Psoas muscle (tissue), 8 donors: Measurements from ENCODE around the gene CHD5. TPM values are rescaled to one million over a fixed set of nuclear protein-coding genes. Genes with fewer than 3 reads are reported as not detected.
A peak's percentile ranks its signal among the peaks of the same experiment; 100 is the strongest.

ENCODE experiments used
- ATAC-seq, 4 donors: fragments of 200-7000 bp; cut with Tn5 transposase; one replicate each; pipeline ENCODE4 v1.9.1; 2020; ENCODE audit warnings: moderate library complexity in 3 of 4, mild to moderate bottlenecking in 2 of 4
- DNase-seq, 2 donors: peaks; one replicate each; pipeline ENCODE4 v3.0.0-alpha.2; 2020
- H3K27ac ChIP-seq: fragments of 200-600 bp; one replicate; pipeline ENCODE4 v1.8.0; 2022
- H3K27me3 ChIP-seq, 3 donors: fragments of 200-600 bp in 1 of 3; one replicate each; pipeline versions ENCODE4 v1.6.1 to v1.8.0; 2013 to 2022; ENCODE audit warnings: low read length in 2 of 3, mild to moderate bottlenecking in 2 of 3, moderate library complexity in 1 of 3; ENCODE audit not compliant: insufficient read depth in 3 of 3
- H3K36me3 ChIP-seq, 2 donors: fragments of 200-600 bp in 1 of 2; one replicate each; pipeline versions ENCODE4 v1.6.1 to v1.8.0; 2013 to 2022; ENCODE audit warnings: low read depth in 1 of 2, mild to moderate bottlenecking in 1 of 2, moderate library complexity in 1 of 2; ENCODE audit not compliant: insufficient read depth in 1 of 2
- H3K4me1 ChIP-seq: fragments of 200-600 bp; one replicate; pipeline ENCODE4 v1.8.0; 2022
- H3K4me3 ChIP-seq: fragments of 200-600 bp; one replicate; pipeline ENCODE4 v1.8.0; 2022; ENCODE audit warnings: mild to moderate bottlenecking
- H3K9me3 ChIP-seq: fragments of 200-600 bp; one replicate; pipeline ENCODE4 v1.8.0; 2022
- WGBS, 3 donors: extraction: QIAGEN DNeasy Blood & Tissue Kit; methylation state at CpG; one replicate each; pipeline versions ENCODE4 v1.1.6 to v1.1.7; 2013; 5-methylcytosine and 5-hydroxymethylcytosine counted together
- intact Hi-C, 2 donors: fragments of 100-400 bp; cut with DNase I; formaldehyde crosslinking; loops; one replicate each; pipeline versions ENCODE4 v1.11.0 to v1.14.2; 2022
- polyA plus RNA-seq, 3 donors: library from polyadenylated mRNA; stranded (reverse); fragments of 200-250 nt; gene quantifications; one replicate each; pipeline ENCODE4 v1.2.3, GENCODE V29; 2013
- total RNA-seq, 4 donors: library from RNA; stranded (reverse); fragmentation: NEBNext Ultra II Directional in 2 of 4; extraction: Animal tissue kit (Norgen Biotek cat#: 25700) in 2 of 4; gene quantifications; one replicate each; pipeline versions ENCODE4 v1.2.1 to v1.2.4, GENCODE V29; 2021 to 2023
- TF ChIP-seq, protein P1 (sequence below): fragments of 200-600 bp; IDR thresholded peaks from one replicate; pipeline ENCODE4 v1.8.0; 2022; ENCODE audit warnings: antibody characterized with exemption
- donor health status: healthy with polysubstance abuse.
- donor health status: DM: no; HTN: no; CAD: no; lungs with moderate emphysema.
- donor health status: Bipolar disorder and iron deficiency.
- donor health status: healthy.
- donor health status: DM: yes; HTN: yes; CAD: no.
- donor health status: DM: no; HTN: no; CAD: no.
- donor health status: DM: no; HTN: no; CAD: no.
- donor health status: DM: yes; HTN: yes; CAD: no.

Gene CHD5
- total and polyA plus RNA-seq, 7 donors, result 0.03 to 0.38 (median 0.24) TPM; not detected in 2

DNA sequence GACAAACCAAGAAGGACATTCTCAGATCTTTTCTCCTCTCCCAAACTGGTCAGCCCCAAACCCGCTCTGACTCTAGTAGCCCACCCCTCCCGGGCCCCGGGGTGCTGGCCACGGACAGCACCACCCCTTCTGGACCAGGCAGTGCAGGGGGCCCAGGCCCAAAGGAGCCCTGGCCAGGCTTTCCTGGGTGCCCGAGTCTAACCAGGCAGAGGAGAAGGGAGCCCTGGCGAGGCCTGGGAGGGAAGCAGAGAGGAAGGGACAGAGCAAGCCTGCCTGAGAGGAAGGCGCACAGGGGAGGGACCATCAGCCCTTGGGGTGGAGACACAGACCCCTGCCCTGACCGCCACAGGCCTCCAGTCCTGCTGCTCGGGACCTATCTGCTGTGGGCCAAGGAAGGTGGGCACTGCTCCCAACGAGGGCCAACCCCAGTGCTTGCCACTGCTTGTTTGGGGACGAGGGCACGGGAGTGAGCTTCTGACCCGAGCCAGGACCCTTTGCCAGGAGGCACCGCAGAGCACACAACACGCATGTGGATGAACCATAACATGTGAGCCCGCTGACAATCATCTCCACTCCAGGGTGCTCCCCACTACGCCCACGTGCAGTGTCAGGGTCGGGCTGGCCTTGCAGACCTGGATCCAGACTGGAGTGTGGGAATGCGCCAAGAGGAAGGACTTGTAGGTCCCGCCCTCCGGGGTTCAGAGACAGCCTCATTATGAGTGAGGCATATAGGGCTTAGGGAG lies 76.8 kb downstream of the CHD5 start:
- no peak overlapping the region for H3K27ac ChIP-seq
- H3K27me3 ChIP-seq, result peaks cover 0 to 25% (median 9%) of the 10 kb centered on the region in 3 donors
- no peaks in the 10 kb centered on the region for H3K9me3 ChIP-seq
- ATAC-seq (no peak), DNase-seq (peak; percentile 9 to 32)
- H3K4me3 ChIP-seq, result no peak overlapping the region
- 70 to 77% (median 72%) methylated on average over 22 of the region's 22 CpGs for WGBS, 3 donors
- H3K36me3 ChIP-seq, result no peaks in the 10 kb centered on the region
- TF ChIP-seq, protein P1, sequence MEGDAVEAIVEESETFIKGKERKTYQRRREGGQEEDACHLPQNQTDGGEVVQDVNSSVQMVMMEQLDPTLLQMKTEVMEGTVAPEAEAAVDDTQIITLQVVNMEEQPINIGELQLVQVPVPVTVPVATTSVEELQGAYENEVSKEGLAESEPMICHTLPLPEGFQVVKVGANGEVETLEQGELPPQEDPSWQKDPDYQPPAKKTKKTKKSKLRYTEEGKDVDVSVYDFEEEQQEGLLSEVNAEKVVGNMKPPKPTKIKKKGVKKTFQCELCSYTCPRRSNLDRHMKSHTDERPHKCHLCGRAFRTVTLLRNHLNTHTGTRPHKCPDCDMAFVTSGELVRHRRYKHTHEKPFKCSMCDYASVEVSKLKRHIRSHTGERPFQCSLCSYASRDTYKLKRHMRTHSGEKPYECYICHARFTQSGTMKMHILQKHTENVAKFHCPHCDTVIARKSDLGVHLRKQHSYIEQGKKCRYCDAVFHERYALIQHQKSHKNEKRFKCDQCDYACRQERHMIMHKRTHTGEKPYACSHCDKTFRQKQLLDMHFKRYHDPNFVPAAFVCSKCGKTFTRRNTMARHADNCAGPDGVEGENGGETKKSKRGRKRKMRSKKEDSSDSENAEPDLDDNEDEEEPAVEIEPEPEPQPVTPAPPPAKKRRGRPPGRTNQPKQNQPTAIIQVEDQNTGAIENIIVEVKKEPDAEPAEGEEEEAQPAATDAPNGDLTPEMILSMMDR, result no peak
- intact Hi-C loops, result no loop called here
- H3K4me1 ChIP-seq, result no peaks in the 10 kb centered on the region

DNA sequence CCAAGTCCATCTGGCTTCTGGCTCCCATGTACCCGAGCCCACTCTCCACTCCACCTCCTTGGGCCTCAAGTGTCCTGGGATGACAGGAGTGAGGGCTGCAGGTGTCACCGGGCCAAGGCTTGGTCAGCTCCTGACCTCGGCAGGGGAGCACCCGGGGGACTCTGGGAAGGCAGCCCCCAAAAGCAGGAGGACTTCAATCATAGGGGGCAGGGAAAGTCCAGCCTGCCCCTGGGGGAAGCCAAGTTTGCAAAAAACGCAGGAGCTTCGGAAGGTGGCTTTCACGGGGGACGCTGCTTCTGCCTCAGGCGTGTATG lies 77.6 kb downstream of the CHD5 start:
- no peaks in the 10 kb centered on the region for H3K9me3 ChIP-seq
- DNase-seq (peak in 1 of 2 donors; percentile 3), ATAC-seq (no peak)
- no peaks in the 10 kb centered on the region for H3K36me3 ChIP-seq
- 70 to 78% (median 70%) methylated on average over 9 of the region's 9 CpGs for WGBS, 3 donors
- no peak overlapping the region for H3K27ac ChIP-seq
- TF ChIP-seq, protein P1, result no peak
- peaks cover 0 to 25% (median 9%) of the 10 kb centered on the region in 3 donors for H3K27me3 ChIP-seq
- no peak overlapping the region for H3K4me3 ChIP-seq
- no peaks in the 10 kb centered on the region for H3K4me1 ChIP-seq
- intact Hi-C loops, result no loop called here

DNA sequence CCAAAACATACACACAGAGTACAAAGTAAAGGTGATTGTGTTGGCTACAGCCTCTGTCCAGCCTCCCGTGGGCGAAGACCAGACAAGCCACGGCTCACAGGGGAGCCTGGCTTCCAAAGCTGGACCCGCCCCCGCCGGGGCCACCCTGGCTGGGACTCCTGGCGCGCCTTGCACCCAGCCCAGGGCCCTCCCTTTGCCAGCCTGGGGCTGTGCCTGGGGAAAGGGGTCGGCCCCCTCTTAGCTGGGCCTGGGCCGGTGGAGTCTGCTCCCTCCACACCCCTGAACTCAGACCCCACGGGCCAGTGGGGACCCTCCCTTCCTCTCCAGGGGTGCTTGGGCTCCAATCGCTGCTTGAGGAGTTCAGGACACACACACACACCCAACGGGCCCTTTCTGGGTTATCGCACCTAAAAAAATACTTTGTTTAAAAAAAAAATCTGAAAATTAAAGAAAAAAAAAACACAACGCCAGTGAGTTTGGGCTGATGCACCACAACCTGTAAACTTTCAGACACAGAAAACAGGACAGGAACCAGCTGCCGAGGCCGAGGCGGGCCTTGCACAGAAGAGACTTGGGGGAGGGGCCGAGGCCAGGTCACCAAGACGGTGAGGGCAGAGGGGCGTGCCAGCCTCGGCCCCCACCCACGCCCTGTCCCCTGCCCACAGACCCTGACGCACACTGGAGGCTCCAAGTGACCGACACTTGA lies 78.1 kb downstream of the CHD5 start:
- Histone ChIP-seq H3K9me3 (no peaks in the 10 kb centered on the region), H3K4me3 (no peak overlapping the region), H3K27ac (no peak overlapping the region), H3K36me3 (no peaks in the 10 kb centered on the region), H3K4me1 (no peaks in the 10 kb centered on the region), H3K27me3 (peaks cover 0 to 25% (median 9%) of the 10 kb centered on the region in 3 donors)
- intact Hi-C loops, result no loop called here
- 45 to 54% (median 50%) methylated on average over 25 of the region's 25 CpGs for WGBS, 3 donors
- DNase-seq (peak; percentile 5 to 34), ATAC-seq (no peak)
- TF ChIP-seq, protein P1, result no peak

DNA sequence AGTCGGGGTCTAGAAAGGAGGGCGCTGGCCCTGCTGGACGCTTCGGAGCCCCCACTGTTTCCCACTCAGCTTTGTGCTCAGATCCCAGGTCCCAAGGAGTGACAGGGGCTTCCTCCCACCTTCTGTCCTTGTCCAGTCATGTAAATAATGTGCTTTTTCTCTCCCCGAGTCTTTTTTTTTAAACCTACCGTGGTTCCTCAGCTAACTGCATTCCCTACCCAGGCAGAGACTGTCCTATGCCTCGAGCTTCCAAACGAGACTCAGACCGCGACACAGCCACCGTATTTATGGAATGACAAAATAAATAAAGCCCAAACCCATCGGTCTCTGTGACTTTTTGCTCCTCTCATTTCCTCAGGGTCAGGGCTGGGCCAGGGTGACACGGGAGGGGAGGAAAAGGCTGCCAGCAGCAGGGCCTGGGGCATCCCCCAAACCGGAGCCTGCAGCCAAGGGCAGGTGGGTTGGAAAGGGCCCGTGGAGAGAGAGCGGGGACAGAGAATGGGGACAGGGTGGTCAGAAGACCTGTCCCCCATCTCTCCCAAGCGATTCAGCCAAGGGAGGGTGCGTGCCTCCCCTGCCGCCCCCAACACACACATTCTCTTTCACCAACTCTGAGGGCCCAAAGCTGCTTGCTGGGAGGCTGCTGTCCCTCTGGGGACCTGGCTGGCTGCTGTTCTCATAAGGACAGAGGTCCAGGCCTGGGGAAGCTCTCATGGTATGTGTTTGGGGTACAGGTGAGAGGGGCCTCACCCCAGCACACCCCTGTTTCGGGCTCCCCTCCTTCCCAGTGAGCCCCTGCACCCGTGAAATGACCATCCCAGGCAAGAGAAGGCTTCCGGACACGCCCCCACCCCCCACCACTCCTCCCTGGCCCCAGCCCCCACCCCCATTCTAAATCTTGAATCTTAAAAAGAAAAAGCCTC lies 79.0 kb downstream of the CHD5 start:
- ATAC-seq (no peak), DNase-seq (peak; percentile 10 to 39)
- Histone ChIP-seq H3K36me3 (no peaks in the 10 kb centered on the region), H3K27ac (no peak overlapping the region), H3K27me3 (peaks cover 0 to 25% (median 9%) of the 10 kb centered on the region in 3 donors), H3K4me3 (no peak overlapping the region), H3K4me1 (no peaks in the 10 kb centered on the region), H3K9me3 (no peaks in the 10 kb centered on the region)
- intact Hi-C loops, result no loop called here
- WGBS, 3 donors, result 51 to 53% (median 52%) methylated on average over 23 of the region's 23 CpGs
- TF ChIP-seq, protein P1, result no peak
